HCT116 (cell line): Measurements from ENCODE around the gene PDGFD. TPM values are rescaled to one million over a fixed set of nuclear protein-coding genes. Genes with fewer than 3 reads are reported as not detected.

Experiments
- ATAC-seq: fragments of 200-7000 bp; cut with Tn5 transposase; 2 replicates; pipeline ENCODE4 v1.9.1; 2020; ENCODE audit warnings: mild to moderate bottlenecking, moderate library complexity
- BruUV-seq: library from RNA; stranded (reverse); fragments of 400-500 nt; replicated peaks from 2 replicates; lab custom pipeline; 2021; lab: Mats Ljungman, UMichigan
- CTCF ChIA-PET: fragments of 300-600 bp; sonication (Branson Sonifier 250); formaldehyde crosslinking; loops from one replicate; lab custom pipeline; 2021; ENCODE audit warnings: antibody characterized with exemption; lab: Charles Lee
- POLR2A ChIA-PET: fragments of 300-600, 350-600 bp; sonication (Branson Sonifier 250); formaldehyde crosslinking; loops from one replicate; lab custom pipeline; 2021; ENCODE audit warnings: antibody characterized with exemption; lab: Charles Lee
- RAD21 ChIA-PET, 2 experiments: fragments of 300-600 bp; sonication (Branson Sonifier 250); formaldehyde crosslinking; loops; one replicate each; lab custom pipeline; 2023; ENCODE audit warnings: low total read pairs in 2 of 2; ENCODE audit not compliant: uncharacterized antibody in 2 of 2, unreplicated experiment in 2 of 2, low non-redundant PET in 1 of 2; lab: Charles Lee
- DNase-seq: peaks from one replicate; pipeline ENCODE4 v3.0.0-alpha.2; 2010; ENCODE audit warnings: low read depth, low spot score
- H2AFZ ChIP-seq: fragments of 200-600 bp; shearing (Covaris generic), sonication (generic); 2 replicates; pipeline ENCODE4 v1.6.1; 2017; ENCODE audit warnings: low read depth, mixed run types, mixed read lengths, antibody characterized with exemption, low read length; ENCODE audit not compliant: poor library complexity, severe bottlenecking
- H3K27ac ChIP-seq: 2 replicates; pipeline ENCODE4 v1.5.1; 2012; ENCODE audit warnings: low read depth, low read length
- H3K27me3 ChIP-seq: fragments of 200-600 bp; sonication (generic); 2 replicates; pipeline ENCODE4 v1.6.1; 2016; ENCODE audit warnings: mixed run types, low read length, mixed read lengths; ENCODE audit not compliant: insufficient read depth
- H3K36me3 ChIP-seq, 2 experiments: fragments of 200-500 bp in 1 of 2; fragments of 200-600 bp in 1 of 2; sonication (Bioruptor generic) in 1 of 2; sonication (generic) in 1 of 2; 2 replicates each; pipeline versions ENCODE4 v1.5.1 to v1.6.1; 2014 to 2016; ENCODE audit warnings: low read length in 2 of 2, inconsistent platforms in 1 of 2, mixed read lengths in 1 of 2, mixed run types in 1 of 2; ENCODE audit not compliant: insufficient read depth in 2 of 2, control insufficient read depth in 1 of 2
- H3K4me1 ChIP-seq, 2 experiments: fragments of 200-600 bp in 1 of 2; sonication (generic) in 1 of 2; 2 replicates each; pipeline versions ENCODE4 v1.5.1 to v1.6.1; 2012 to 2017; ENCODE audit warnings: low read length in 2 of 2, inconsistent platforms in 1 of 2, mild to moderate bottlenecking in 1 of 2, mixed read lengths in 1 of 2, mixed run types in 1 of 2, moderate library complexity in 1 of 2; ENCODE audit not compliant: insufficient read depth in 2 of 2, control insufficient read depth in 1 of 2
- H3K4me2 ChIP-seq: fragments of 200-600 bp; sonication (generic); 2 replicates; pipeline ENCODE4 v1.6.1; 2017; ENCODE audit warnings: mixed run types, low read length, mixed read lengths
- H3K4me3 ChIP-seq, 2 experiments: fragments of 200-600 bp in 1 of 2; sonication (generic) in 1 of 2; replicated peaks in 1 of 2; 2 replicates each; pipeline ENCODE4 v1.5.1; 2011 to 2016; ENCODE audit warnings: low read length in 2 of 2, control low read depth in 1 of 2, low read depth in 1 of 2, mild to moderate bottlenecking in 1 of 2, mixed read lengths in 1 of 2, mixed run types in 1 of 2
- H3K79me2 ChIP-seq: fragments of 200-600 bp; sonication (generic); 2 replicates; pipeline ENCODE4 v1.6.1; 2017; ENCODE audit warnings: mild to moderate bottlenecking, mixed run types, low read length, moderate library complexity, mixed read lengths; ENCODE audit not compliant: insufficient read depth
- H3K9ac ChIP-seq: fragments of 200-600 bp; sonication (generic); 2 replicates; pipeline ENCODE4 v1.6.1; 2016; ENCODE audit warnings: low read length, mixed read lengths
- H3K9me2 ChIP-seq: fragments of 200-600 bp; sonication (generic), shearing (Covaris generic); 2 replicates; pipeline ENCODE4 v1.6.1; 2017; ENCODE audit warnings: mixed run types, mild to moderate bottlenecking, moderate library complexity; ENCODE audit not compliant: insufficient read depth
- H3K9me3 ChIP-seq, 2 experiments: fragments of 200-500 bp in 1 of 2; fragments of 200-600 bp in 1 of 2; sonication (Bioruptor generic) in 1 of 2; sonication (generic) in 1 of 2; 2 replicates each; pipeline ENCODE4 v1.6.1; 2014 to 2017; ENCODE audit warnings: low read length in 2 of 2, mixed read lengths in 2 of 2, inconsistent platforms in 1 of 2, low read depth in 1 of 2, mild to moderate bottlenecking in 1 of 2, mixed run types in 1 of 2, moderate library complexity in 1 of 2; ENCODE audit not compliant: control insufficient read depth in 1 of 2, insufficient read depth in 1 of 2
- H4K20me1 ChIP-seq: fragments of 200-600 bp; sonication (generic), shearing (Covaris generic); 2 replicates; pipeline ENCODE4 v1.6.1; 2017; ENCODE audit warnings: mixed run types, mild to moderate bottlenecking, moderate library complexity; ENCODE audit not compliant: insufficient read depth
- CBX3 ChIP-seq: IDR thresholded peaks from 2 replicates; pipeline ENCODE4 v1.6.1; 2012; ENCODE audit warnings: low read depth
- EGR1 ChIP-seq: IDR thresholded peaks from 2 replicates; pipeline ENCODE4 v1.6.1; 2012; ENCODE audit warnings: low read depth
- EZH2phosphoT487 ChIP-seq: fragments of 200-600 bp; IDR thresholded peaks from 2 replicates; pipeline ENCODE4 v1.6.1; 2018; ENCODE audit warnings: antibody characterized with exemption, borderline replicate concordance
- JUND ChIP-seq: IDR thresholded peaks from 2 replicates; pipeline ENCODE4 v1.6.1; 2012
- POLR2AphosphoS5 ChIP-seq: IDR thresholded peaks from 2 replicates; pipeline ENCODE4 v1.6.1; 2011; ENCODE audit warnings: mild to moderate bottlenecking, low read depth, low read length, moderate library complexity
- RAD21 ChIP-seq: IDR thresholded peaks from 2 replicates; pipeline ENCODE4 v1.6.1; 2012; ENCODE audit warnings: low read depth, mild to moderate bottlenecking
- SRF ChIP-seq: IDR thresholded peaks from 2 replicates; pipeline ENCODE4 v1.6.1; 2012; ENCODE audit warnings: low read depth
- ZFX ChIP-seq: fragments of 450-650 bp; IDR thresholded peaks from 2 replicates; pipeline ENCODE4 v1.6.1; 2017
- ZNF274 ChIP-seq: fragments of 200-500 bp; sonication (Bioruptor generic); IDR thresholded peaks from 2 replicates; pipeline ENCODE4 v1.6.1; 2014; ENCODE audit warnings: mild to moderate bottlenecking, low read depth, low read length, inconsistent platforms
- intact Hi-C: fragments of 100-400 bp; cut with micrococcal nuclease; formaldehyde crosslinking; loops from 2 replicates; pipeline ENCODE4 v1.10.0; 2022
- total RNA-seq: library from RNA; stranded (reverse); gene quantifications from one replicate; pipeline ENCODE4 v1.2.1, GENCODE V29; 2021; ENCODE audit not compliant: unreplicated experiment
- TF ChIP-seq, protein P1 (sequence below), 3 experiments: fragments of 200-600 bp in 1 of 3; sonication (generic) in 1 of 3; IDR thresholded peaks in 2 of 3; conservative IDR thresholded peaks in 1 of 3; 2 replicates each; pipeline ENCODE4 v1.5.1; 2012 to 2017; ENCODE audit warnings: low read depth in 2 of 3, low read length in 2 of 3, antibody characterized with exemption in 1 of 3, borderline replicate concordance in 1 of 3, control low read depth in 1 of 3, mild to moderate bottlenecking in 1 of 3, mixed read lengths in 1 of 3, mixed run types in 1 of 3, moderate library complexity in 1 of 3; ENCODE audit not compliant: insufficient read depth in 1 of 3
- TF ChIP-seq, protein P2 (sequence below): IDR thresholded peaks from 2 replicates; pipeline ENCODE4 v1.6.1; 2012; ENCODE audit warnings: low read depth

The PDGFD gene
- total RNA-seq, 1 experiment from 2014 or later = 0.34 TPM

DNA sequence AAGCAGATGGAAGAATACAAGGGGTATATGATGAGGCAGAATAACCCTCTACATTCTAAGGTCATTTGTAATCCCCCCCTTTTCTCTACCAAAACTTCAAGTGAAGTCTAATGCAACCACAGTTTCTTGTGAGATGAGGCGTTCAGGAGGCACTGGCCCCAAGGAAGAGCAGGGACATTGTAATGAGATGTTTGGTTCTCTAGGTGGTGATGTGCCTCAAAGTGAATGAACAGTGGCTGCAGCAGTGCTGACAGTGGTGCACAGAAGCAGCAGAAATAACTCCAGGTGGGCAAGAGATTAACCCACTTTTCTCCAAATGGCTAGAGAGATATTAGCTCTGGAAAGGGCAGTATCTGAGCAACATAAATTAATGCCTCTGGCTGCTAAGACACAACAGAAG, 33.8 kb downstream of the PDGFD start:
- H3K27me3 ChIP-seq = no peaks in the 10 kb centered on the region
- no TSS peak for BruUV-seq
- intact Hi-C loops = no loop called here

DNA sequence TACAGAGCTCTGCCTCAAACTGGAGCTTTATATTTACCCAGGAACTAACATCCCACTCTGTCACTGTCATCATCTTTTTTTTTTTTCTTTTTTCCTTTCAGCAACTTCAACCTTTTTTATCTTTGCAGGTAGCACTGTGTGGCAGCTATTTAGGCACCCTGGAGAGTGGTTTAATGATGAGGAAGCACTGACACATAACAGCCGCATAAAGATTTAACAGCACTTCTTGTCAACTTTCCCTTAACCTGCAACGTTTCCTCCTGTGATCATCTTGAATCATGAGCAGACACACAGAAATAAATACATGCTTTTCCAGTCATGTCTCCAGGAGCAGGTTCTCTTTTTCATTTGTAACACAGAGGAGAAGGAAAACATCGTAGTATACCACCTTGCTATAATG, 34.8 kb downstream of the PDGFD start:
- intact Hi-C loops = no loop called here
- no TSS peak for BruUV-seq
- H3K36me3 ChIP-seq = no peaks in the 10 kb centered on the region
- no peaks in the 10 kb centered on the region for H4K20me1 ChIP-seq
- ChIA-PET POLR2A (interaction anchor here (0.6 kb wide), 1 partner anchor 1454 kb away, joined by 3 read pairs; no protein-coding TSS in a partner anchor), RAD21 (no interaction called here), CTCF (no interaction called here)
- H3K9me3 ChIP-seq = no peaks in the 10 kb centered on the region
- no peak for DNase-seq
- H3K79me2 ChIP-seq = no peaks in the 10 kb centered on the region
- no peak overlapping the region for H2AFZ ChIP-seq
- H3K4me3 ChIP-seq = no peak overlapping the region
- no peak overlapping the region for H3K27ac ChIP-seq
- no peaks in the 10 kb centered on the region for H3K27me3 ChIP-seq
- no peaks in the 10 kb centered on the region for H3K4me1 ChIP-seq
- H3K9ac ChIP-seq = no peak overlapping the region
- ATAC-seq = no peak
- no peak overlapping the region for H3K4me2 ChIP-seq
- no peaks in the 10 kb centered on the region for H3K9me2 ChIP-seq
- TF ChIP-seq, protein P1, sequence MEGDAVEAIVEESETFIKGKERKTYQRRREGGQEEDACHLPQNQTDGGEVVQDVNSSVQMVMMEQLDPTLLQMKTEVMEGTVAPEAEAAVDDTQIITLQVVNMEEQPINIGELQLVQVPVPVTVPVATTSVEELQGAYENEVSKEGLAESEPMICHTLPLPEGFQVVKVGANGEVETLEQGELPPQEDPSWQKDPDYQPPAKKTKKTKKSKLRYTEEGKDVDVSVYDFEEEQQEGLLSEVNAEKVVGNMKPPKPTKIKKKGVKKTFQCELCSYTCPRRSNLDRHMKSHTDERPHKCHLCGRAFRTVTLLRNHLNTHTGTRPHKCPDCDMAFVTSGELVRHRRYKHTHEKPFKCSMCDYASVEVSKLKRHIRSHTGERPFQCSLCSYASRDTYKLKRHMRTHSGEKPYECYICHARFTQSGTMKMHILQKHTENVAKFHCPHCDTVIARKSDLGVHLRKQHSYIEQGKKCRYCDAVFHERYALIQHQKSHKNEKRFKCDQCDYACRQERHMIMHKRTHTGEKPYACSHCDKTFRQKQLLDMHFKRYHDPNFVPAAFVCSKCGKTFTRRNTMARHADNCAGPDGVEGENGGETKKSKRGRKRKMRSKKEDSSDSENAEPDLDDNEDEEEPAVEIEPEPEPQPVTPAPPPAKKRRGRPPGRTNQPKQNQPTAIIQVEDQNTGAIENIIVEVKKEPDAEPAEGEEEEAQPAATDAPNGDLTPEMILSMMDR (IDR thresholded peaks at IDR 0.05 in 2 of 3, conservative IDR thresholded peaks at IDR 0.05 in 1 of 3; ENCODE audit: borderline replicate concordance in 1 of 3, insufficient read depth in 1 of 3, low read depth in 2 of 3, low read length in 2 of 3) = no peak
- TF ChIP-seq SRF = no peak
- no peak for TF ChIP-seq EGR1
- no peak for TF ChIP-seq ZNF274
- TF ChIP-seq EZH2phosphoT487 = no peak
- TF ChIP-seq JUND = no peak
- TF ChIP-seq ZFX = no peak
- no peak for TF ChIP-seq POLR2AphosphoS5
- TF ChIP-seq CBX3 = no peak
- TF ChIP-seq RAD21 = no peak
- TF ChIP-seq, protein P2, sequence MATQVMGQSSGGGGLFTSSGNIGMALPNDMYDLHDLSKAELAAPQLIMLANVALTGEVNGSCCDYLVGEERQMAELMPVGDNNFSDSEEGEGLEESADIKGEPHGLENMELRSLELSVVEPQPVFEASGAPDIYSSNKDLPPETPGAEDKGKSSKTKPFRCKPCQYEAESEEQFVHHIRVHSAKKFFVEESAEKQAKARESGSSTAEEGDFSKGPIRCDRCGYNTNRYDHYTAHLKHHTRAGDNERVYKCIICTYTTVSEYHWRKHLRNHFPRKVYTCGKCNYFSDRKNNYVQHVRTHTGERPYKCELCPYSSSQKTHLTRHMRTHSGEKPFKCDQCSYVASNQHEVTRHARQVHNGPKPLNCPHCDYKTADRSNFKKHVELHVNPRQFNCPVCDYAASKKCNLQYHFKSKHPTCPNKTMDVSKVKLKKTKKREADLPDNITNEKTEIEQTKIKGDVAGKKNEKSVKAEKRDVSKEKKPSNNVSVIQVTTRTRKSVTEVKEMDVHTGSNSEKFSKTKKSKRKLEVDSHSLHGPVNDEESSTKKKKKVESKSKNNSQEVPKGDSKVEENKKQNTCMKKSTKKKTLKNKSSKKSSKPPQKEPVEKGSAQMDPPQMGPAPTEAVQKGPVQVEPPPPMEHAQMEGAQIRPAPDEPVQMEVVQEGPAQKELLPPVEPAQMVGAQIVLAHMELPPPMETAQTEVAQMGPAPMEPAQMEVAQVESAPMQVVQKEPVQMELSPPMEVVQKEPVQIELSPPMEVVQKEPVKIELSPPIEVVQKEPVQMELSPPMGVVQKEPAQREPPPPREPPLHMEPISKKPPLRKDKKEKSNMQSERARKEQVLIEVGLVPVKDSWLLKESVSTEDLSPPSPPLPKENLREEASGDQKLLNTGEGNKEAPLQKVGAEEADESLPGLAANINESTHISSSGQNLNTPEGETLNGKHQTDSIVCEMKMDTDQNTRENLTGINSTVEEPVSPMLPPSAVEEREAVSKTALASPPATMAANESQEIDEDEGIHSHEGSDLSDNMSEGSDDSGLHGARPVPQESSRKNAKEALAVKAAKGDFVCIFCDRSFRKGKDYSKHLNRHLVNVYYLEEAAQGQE = no peak

More for the DNA sequence above, 33.8 kb downstream of the PDGFD start:
- H3K4me2 ChIP-seq = no peak overlapping the region
- H2AFZ ChIP-seq = no peak overlapping the region
- H3K4me3 ChIP-seq = no peak overlapping the region
- RAD21 ChIA-PET = no interaction called here
- no peaks in the 10 kb centered on the region for H3K36me3 ChIP-seq
- no peak for ATAC-seq
- CTCF ChIA-PET = no interaction called here
- TF ChIP-seq, protein P1 (IDR thresholded peaks at IDR 0.05 in 2 of 3, conservative IDR thresholded peaks at IDR 0.05 in 1 of 3; ENCODE audit: borderline replicate concordance in 1 of 3, insufficient read depth in 1 of 3, low read depth in 2 of 3, low read length in 2 of 3) = no peak
- no peak for TF ChIP-seq SRF
- TF ChIP-seq, all 23 proteins: peak for 0
- H3K79me2 ChIP-seq = no peaks in the 10 kb centered on the region
- peaks cover 0 to 6% of the 10 kb centered on the region in 2 experiments; a peak in 1 of 4 replicates for H3K4me1 ChIP-seq
- H3K9me3 ChIP-seq = no peaks in the 10 kb centered on the region
- POLR2A ChIA-PET = no interaction called here
- H3K9me2 ChIP-seq = no peaks in the 10 kb centered on the region
- H4K20me1 ChIP-seq = no peaks in the 10 kb centered on the region
- DNase-seq = no peak
- no peak overlapping the region for H3K9ac ChIP-seq
- H3K27ac ChIP-seq = no peak overlapping the region
